ENCODE data around the gene RASL10A.

GRCh38 chr22:29320546-29320945 lies 5.0 kb upstream of the RASL10A start:
- TF ChIP-seq CTCF (IDR thresholded peaks at IDR 0.05) (no peak), POLR2A (IDR thresholded peaks at IDR 0.05) (no peak), POLR2AphosphoS5 (IDR thresholded peaks at IDR 0.05) (no peak), EP300 (IDR thresholded peaks at IDR 0.05) (no peak)
